WTC11 (cell line): ENCODE results near the gene STPG4. TPM values are rescaled to one million over a fixed set of nuclear protein-coding genes. Genes with fewer than 3 reads are reported as not detected.

Experiments used
- ATAC-seq: fragments of 200-7000 bp; cut with Tn5 transposase; 2 replicates; pipeline ENCODE4 v1.10.0; 2021; ENCODE audit warnings: mild to moderate bottlenecking, moderate library complexity
- CTCF ChIA-PET: fragments of 300-600 bp; sonication (Branson Sonifier 250); formaldehyde crosslinking; loops from one replicate; lab custom pipeline; 2021; ENCODE audit warnings: antibody characterized with exemption; lab: Charles Lee
- POLR2A ChIA-PET: fragments of 350-600 bp; sonication (Branson Sonifier 250); formaldehyde crosslinking; loops from one replicate; lab custom pipeline; 2021; ENCODE audit warnings: antibody characterized with exemption; lab: Charles Lee
- DNase-seq: peaks from one replicate; pipeline ENCODE4 v3.0.0; 2021; ENCODE audit warnings: low spot score
- H3K27ac Mint-ChIP-seq: 2 replicates; pipeline ENCODE4 v1.8.0; 2021; ENCODE audit warnings: mixed read lengths
- H3K27me3 Mint-ChIP-seq: 2 replicates; pipeline ENCODE4 v1.8.0; 2021; ENCODE audit warnings: low read depth, mild to moderate bottlenecking, moderate library complexity, mixed read lengths
- H3K36me3 Mint-ChIP-seq: 2 replicates; pipeline ENCODE4 v1.8.0; 2021; ENCODE audit warnings: mixed read lengths
- H3K4me1 Mint-ChIP-seq: 2 replicates; pipeline ENCODE4 v1.8.0; 2022; ENCODE audit warnings: mixed read lengths
- H3K4me3 Mint-ChIP-seq: 2 replicates; pipeline ENCODE4 v1.8.0; 2021; ENCODE audit warnings: mild to moderate bottlenecking, moderate library complexity, mixed read lengths
- H3K9me3 Mint-ChIP-seq: 2 replicates; pipeline ENCODE4 v1.8.0; 2021; ENCODE audit warnings: mixed read lengths
- CREB1 ChIP-seq: sonication (generic); formaldehyde crosslinking; IDR thresholded peaks from 2 replicates; pipeline ENCODE4 v1.8.0; 2023; ENCODE audit warnings: mild to moderate bottlenecking, missing genetic modification reagents
- FOXP1 ChIP-seq: sonication (generic); formaldehyde crosslinking; IDR thresholded peaks from 2 replicates; pipeline ENCODE4 v1.8.0; 2022; ENCODE audit warnings: missing genetic modification reagents, mild to moderate bottlenecking, moderate library complexity, borderline replicate concordance
- GRHL2 ChIP-seq: fragments of 250-450 bp; sonication (Bioruptor Pico); IDR thresholded peaks from 2 replicates; pipeline ENCODE4 v1.8.0; 2022; ENCODE audit warnings: mild to moderate bottlenecking, moderate library complexity; ENCODE audit not compliant: insufficient replicate concordance, severe bottlenecking
- GTF2I ChIP-seq: fragments of 250-450 bp; sonication (Bioruptor Pico); conservative IDR thresholded peaks from 2 replicates; pipeline ENCODE4 v1.4.0; 2021; ENCODE audit warnings: mild to moderate bottlenecking
- JAZF1 ChIP-seq: fragments of 250-450 bp; sonication (Bioruptor Pico); IDR thresholded peaks from 2 replicates; pipeline ENCODE4 v1.9.0; 2021; ENCODE audit warnings: moderate library complexity, mild to moderate bottlenecking, inconsistent platforms
- JUN ChIP-seq: sonication (generic); formaldehyde crosslinking; IDR thresholded peaks from 2 replicates; pipeline ENCODE4 v1.8.0; 2023; ENCODE audit warnings: mild to moderate bottlenecking, missing genetic modification reagents
- NFE2L1 ChIP-seq: sonication (generic); formaldehyde crosslinking; IDR thresholded peaks from 2 replicates; pipeline ENCODE4 v1.8.1; 2023; ENCODE audit warnings: missing genetic modification reagents
- NFYB ChIP-seq: sonication (generic); formaldehyde crosslinking; conservative IDR thresholded peaks from 2 replicates; pipeline ENCODE4 v1.8.0; 2022; ENCODE audit warnings: low read depth, missing genetic modification reagents
- NR1H2 ChIP-seq: sonication (generic); formaldehyde crosslinking; IDR thresholded peaks from 2 replicates; pipeline ENCODE4 v1.9.0; 2021; ENCODE audit warnings: mild to moderate bottlenecking, moderate library complexity, missing genetic modification reagents
- SMAD4 ChIP-seq: sonication (generic); formaldehyde crosslinking; IDR thresholded peaks from 2 replicates; pipeline ENCODE4 v1.8.0; 2022; ENCODE audit warnings: mild to moderate bottlenecking, missing genetic modification reagents
- TEAD4 ChIP-seq: sonication (generic); formaldehyde crosslinking; IDR thresholded peaks from 2 replicates; pipeline ENCODE4 v1.8.0; 2022; ENCODE audit warnings: mild to moderate bottlenecking, missing genetic modification reagents
- ZNF263 ChIP-seq: sonication (generic); formaldehyde crosslinking; IDR thresholded peaks from 2 replicates; pipeline ENCODE4 v1.8.1; 2022; ENCODE audit warnings: low read depth, mild to moderate bottlenecking, moderate library complexity, missing genetic modification reagents
- total RNA-seq: library from RNA; stranded (reverse); gene quantifications from 3 replicates; pipeline ENCODE4 v1.2.3, GENCODE V29; 2021
- TF ChIP-seq, protein P1 (sequence below): sonication (generic); formaldehyde crosslinking; IDR thresholded peaks from 2 replicates; pipeline ENCODE4 v1.8.0; 2022; ENCODE audit warnings: missing genetic modification reagents
- TF ChIP-seq, protein P2 (sequence below): sonication (generic); formaldehyde crosslinking; conservative IDR thresholded peaks from 2 replicates; pipeline ENCODE4 v1.8.1; 2022; ENCODE audit warnings: mild to moderate bottlenecking, missing genetic modification reagents
- TF ChIP-seq, protein P3 (sequence below): sonication (generic); formaldehyde crosslinking; IDR thresholded peaks from 2 replicates; pipeline ENCODE4 v1.8.0; 2022; ENCODE audit warnings: mild to moderate bottlenecking, missing genetic modification reagents
- TF ChIP-seq, protein P4 (sequence below): sonication (generic); formaldehyde crosslinking; IDR thresholded peaks from 2 replicates; pipeline ENCODE4 v1.8.1; 2022; ENCODE audit warnings: mild to moderate bottlenecking, missing genetic modification reagents, moderate library complexity, borderline replicate concordance
- TF ChIP-seq, protein P5 (sequence below): fragments of 200-600 bp; IDR thresholded peaks from 2 replicates; pipeline ENCODE4 v1.8.0; 2022; ENCODE audit warnings: antibody characterized with exemption
- TF ChIP-seq, protein P6 (sequence below): fragments of 250-450 bp; sonication (Bioruptor Pico); IDR thresholded peaks from 2 replicates; pipeline ENCODE4 v2.1.2; 2022; ENCODE audit warnings: mild to moderate bottlenecking, moderate library complexity

STPG4 gene
- total RNA-seq, 1 experiment from 2014 or later: not detected

DNA sequence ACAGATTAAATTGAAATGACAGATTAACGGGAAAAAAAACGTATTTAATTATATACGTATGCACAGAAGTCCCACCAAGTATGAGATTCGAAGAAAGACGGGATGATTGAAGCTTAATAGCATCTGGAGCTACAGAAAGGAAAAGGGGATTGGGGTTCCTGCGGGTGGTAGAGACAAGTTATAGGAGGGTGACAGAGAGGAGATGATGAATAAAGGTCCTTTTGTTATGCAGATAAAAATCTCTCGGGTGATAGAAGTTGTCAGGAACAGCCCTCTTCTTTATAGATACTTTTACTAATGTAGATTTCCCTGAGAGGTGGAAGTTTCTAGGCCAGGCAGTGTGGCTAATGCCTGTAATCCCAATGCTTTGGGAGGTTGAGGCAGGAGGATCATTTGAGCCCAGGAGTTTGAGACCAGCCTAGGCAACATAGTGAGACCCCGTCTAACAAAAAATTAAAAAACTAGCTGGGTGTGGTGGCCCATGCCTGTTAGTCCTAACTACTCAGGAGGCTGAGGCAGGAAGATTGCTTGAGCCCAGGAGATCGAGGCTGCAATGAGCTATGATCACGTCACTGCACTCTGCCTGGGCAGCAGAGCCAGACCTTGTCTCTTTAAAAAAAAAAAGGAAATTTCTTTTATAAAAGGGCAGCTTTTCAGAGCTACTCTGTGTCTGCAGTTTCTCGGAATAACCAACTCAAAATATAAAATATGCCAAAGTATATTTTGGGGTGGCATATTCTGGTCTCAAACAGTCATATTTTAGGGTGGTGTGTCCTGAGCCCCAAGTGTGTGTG lies 113.0 kb downstream of the STPG4 start:
- peaks cover 32% of the 10 kb centered on the region for H3K4me1 Mint-ChIP-seq
- DNase-seq (no peak), ATAC-seq (no peak)
- no peaks in the 10 kb centered on the region for H3K9me3 Mint-ChIP-seq
- ChIA-PET POLR2A (no interaction called here), CTCF (interaction anchor here (1.0 to 2.5 kb wide), 9 partner anchors 11 to 281 kb away, joined by 3 to 13 read pairs (median 4); no protein-coding TSS in a partner anchor)
- H3K4me3 Mint-ChIP-seq: no peak overlapping the region
- H3K36me3 Mint-ChIP-seq: no peaks in the 10 kb centered on the region
- TF ChIP-seq CREB1 (CRISPR knock-in tag) (no peak), JAZF1 (no peak), NFYB (CRISPR knock-in tag) (no peak), GTF2I (no peak), FOXP1 (CRISPR knock-in tag) (no peak), GRHL2 (CRISPR knock-in tag) (no peak)
- TF ChIP-seq, protein P1, sequence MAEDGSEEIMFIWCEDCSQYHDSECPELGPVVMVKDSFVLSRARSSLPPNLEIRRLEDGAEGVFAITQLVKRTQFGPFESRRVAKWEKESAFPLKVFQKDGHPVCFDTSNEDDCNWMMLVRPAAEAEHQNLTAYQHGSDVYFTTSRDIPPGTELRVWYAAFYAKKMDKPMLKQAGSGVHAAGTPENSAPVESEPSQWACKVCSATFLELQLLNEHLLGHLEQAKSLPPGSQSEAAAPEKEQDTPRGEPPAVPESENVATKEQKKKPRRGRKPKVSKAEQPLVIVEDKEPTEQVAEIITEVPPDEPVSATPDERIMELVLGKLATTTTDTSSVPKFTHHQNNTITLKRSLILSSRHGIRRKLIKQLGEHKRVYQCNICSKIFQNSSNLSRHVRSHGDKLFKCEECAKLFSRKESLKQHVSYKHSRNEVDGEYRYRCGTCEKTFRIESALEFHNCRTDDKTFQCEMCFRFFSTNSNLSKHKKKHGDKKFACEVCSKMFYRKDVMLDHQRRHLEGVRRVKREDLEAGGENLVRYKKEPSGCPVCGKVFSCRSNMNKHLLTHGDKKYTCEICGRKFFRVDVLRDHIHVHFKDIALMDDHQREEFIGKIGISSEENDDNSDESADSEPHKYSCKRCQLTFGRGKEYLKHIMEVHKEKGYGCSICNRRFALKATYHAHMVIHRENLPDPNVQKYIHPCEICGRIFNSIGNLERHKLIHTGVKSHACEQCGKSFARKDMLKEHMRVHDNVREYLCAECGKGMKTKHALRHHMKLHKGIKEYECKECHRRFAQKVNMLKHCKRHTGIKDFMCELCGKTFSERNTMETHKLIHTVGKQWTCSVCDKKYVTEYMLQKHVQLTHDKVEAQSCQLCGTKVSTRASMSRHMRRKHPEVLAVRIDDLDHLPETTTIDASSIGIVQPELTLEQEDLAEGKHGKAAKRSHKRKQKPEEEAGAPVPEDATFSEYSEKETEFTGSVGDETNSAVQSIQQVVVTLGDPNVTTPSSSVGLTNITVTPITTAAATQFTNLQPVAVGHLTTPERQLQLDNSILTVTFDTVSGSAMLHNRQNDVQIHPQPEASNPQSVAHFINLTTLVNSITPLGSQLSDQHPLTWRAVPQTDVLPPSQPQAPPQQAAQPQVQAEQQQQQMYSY: no peak
- TF ChIP-seq, protein P2, sequence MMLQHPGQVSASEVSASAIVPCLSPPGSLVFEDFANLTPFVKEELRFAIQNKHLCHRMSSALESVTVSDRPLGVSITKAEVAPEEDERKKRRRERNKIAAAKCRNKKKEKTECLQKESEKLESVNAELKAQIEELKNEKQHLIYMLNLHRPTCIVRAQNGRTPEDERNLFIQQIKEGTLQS (CRISPR knock-in tag): no peak
- TF ChIP-seq, protein P3, sequence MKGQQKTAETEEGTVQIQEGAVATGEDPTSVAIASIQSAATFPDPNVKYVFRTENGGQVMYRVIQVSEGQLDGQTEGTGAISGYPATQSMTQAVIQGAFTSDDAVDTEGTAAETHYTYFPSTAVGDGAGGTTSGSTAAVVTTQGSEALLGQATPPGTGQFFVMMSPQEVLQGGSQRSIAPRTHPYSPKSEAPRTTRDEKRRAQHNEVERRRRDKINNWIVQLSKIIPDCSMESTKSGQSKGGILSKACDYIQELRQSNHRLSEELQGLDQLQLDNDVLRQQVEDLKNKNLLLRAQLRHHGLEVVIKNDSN (CRISPR knock-in tag): no peak
- TF ChIP-seq, protein P4, sequence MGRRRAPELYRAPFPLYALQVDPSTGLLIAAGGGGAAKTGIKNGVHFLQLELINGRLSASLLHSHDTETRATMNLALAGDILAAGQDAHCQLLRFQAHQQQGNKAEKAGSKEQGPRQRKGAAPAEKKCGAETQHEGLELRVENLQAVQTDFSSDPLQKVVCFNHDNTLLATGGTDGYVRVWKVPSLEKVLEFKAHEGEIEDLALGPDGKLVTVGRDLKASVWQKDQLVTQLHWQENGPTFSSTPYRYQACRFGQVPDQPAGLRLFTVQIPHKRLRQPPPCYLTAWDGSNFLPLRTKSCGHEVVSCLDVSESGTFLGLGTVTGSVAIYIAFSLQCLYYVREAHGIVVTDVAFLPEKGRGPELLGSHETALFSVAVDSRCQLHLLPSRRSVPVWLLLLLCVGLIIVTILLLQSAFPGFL: no peak
- H3K27me3 Mint-ChIP-seq: no peaks in the 10 kb centered on the region
- H3K27ac Mint-ChIP-seq: no peak overlapping the region

DNA sequence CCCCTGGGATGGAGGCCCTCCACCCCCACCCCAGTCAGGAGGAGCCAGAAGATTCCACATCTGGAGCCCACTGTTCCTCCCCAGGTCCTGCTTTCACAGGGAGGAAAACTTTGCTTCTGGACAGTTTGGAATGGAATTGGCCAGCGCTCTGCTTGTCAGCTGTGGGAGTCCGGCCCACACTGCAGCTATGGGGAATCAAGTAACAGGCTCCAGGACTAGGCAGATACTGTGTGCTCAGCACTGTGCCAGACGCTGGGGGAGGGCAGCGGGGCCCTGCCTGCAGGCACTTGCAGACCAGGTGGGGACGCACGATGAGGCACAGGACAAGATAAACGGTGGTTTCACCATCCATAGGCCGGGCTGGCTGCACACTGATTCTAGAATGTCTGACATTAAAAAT lies 114.0 kb downstream of the STPG4 start:
- CTCF ChIA-PET: interaction anchor here (1.0 to 1.8 kb wide), 3 partner anchors 10 to 282 kb away, joined by 3 to 7 read pairs (median 4); no protein-coding TSS in a partner anchor
- POLR2A ChIA-PET: no interaction called here
- Mint-ChIP-seq H3K27ac (no peak overlapping the region; the same call in 1 of the 2 replicates), H3K9me3 (no peaks in the 10 kb centered on the region), H3K36me3 (no peaks in the 10 kb centered on the region), H3K27me3 (no peaks in the 10 kb centered on the region), H3K4me1 (peaks cover 32% of the 10 kb centered on the region), H3K4me3 (no peak overlapping the region)
- ATAC-seq (no peak), DNase-seq (no peak)
- TF ChIP-seq, protein P4: no peak
- no peak for TF ChIP-seq GRHL2 (CRISPR knock-in tag)
- TF ChIP-seq, protein P5, sequence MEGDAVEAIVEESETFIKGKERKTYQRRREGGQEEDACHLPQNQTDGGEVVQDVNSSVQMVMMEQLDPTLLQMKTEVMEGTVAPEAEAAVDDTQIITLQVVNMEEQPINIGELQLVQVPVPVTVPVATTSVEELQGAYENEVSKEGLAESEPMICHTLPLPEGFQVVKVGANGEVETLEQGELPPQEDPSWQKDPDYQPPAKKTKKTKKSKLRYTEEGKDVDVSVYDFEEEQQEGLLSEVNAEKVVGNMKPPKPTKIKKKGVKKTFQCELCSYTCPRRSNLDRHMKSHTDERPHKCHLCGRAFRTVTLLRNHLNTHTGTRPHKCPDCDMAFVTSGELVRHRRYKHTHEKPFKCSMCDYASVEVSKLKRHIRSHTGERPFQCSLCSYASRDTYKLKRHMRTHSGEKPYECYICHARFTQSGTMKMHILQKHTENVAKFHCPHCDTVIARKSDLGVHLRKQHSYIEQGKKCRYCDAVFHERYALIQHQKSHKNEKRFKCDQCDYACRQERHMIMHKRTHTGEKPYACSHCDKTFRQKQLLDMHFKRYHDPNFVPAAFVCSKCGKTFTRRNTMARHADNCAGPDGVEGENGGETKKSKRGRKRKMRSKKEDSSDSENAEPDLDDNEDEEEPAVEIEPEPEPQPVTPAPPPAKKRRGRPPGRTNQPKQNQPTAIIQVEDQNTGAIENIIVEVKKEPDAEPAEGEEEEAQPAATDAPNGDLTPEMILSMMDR: no peak
- TF ChIP-seq TEAD4 (CRISPR knock-in tag): no peak
- no peak for TF ChIP-seq ZNF263 (CRISPR knock-in tag)
- TF ChIP-seq, protein P2 (CRISPR knock-in tag): no peak
- TF ChIP-seq JUN (CRISPR knock-in tag): no peak
- TF ChIP-seq NFE2L1 (CRISPR knock-in tag): no peak
- TF ChIP-seq NR1H2 (CRISPR knock-in tag): no peak
- TF ChIP-seq, protein P6, sequence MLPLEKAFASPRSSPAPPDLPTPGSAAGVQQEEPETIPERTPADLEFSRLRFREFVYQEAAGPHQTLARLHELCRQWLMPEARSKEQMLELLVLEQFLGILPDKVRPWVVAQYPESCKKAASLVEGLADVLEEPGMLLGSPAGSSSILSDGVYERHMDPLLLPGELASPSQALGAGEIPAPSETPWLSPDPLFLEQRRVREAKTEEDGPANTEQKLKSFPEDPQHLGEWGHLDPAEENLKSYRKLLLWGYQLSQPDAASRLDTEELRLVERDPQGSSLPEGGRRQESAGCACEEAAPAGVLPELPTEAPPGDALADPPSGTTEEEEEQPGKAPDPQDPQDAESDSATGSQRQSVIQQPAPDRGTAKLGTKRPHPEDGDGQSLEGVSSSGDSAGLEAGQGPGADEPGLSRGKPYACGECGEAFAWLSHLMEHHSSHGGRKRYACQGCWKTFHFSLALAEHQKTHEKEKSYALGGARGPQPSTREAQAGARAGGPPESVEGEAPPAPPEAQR (CRISPR knock-in tag): no peak
- TF ChIP-seq FOXP1 (CRISPR knock-in tag): no peak
- no peak for TF ChIP-seq SMAD4 (CRISPR knock-in tag)
